Retina (tissue), 1 donor: ENCODE measurements around the gene PCDHGA1.
"Not testable (repeated sequence)": the region's sequence is repeated elsewhere in the genome, so short reads cannot be mapped to it uniquely, and the experiment has no call there.

Experiments used
- DNase-seq: peaks from one replicate; pipeline ENCODE4 v3.0.0-alpha.2; 2016

Gene PCDHGA1

GRCh38 chr5:141330299-141331080 lies at the start of gene PCDHGA1:
Gene PCDHGA1 (plus strand): TSS chr5:141330514.
- DNase-seq: no peak

- no peak for DNase-seq
Measured at GRCh38 chr5:141298376-141298775, 31.9 kb upstream of the PCDHGA1 start.

- no peak for DNase-seq
Measured at GRCh38 chr5:141303756-141304155, 26.6 kb upstream of the PCDHGA1 start, which contains the start of gene SLC25A2. Gene SLC25A2 (minus strand): TSS chr5:141304049. CDS start chr5:141303865, 184 bp downstream.

- DNase-seq: no peak
Measured at GRCh38 chr5:141306630-141307029, 23.7 kb upstream of the PCDHGA1 start.

- no peak for DNase-seq
Measured at GRCh38 chr5:141313711-141314110, 16.6 kb upstream of the PCDHGA1 start.

GRCh38 chr5:141316963-141317362 lies 13.4 kb upstream of the PCDHGA1 start:
- not testable (repeated sequence) for DNase-seq

GRCh38 chr5:141319202-141319601 lies 11.1 kb upstream of the PCDHGA1 start:
- no peak for DNase-seq

- no peak for DNase-seq
Measured at GRCh38 chr5:141319699-141320098, 10.6 kb upstream of the PCDHGA1 start.

GRCh38 chr5:141320225-141321169 lies 9.8 kb upstream of the PCDHGA1 start, which contains the start of gene TAF7:
Gene TAF7 (minus strand): TSS chr5:141320784. CDS start chr5:141320044, 740 bp downstream.
- peak; percentile 98 for DNase-seq

- no peak for DNase-seq
Measured at GRCh38 chr5:141322261-141322660, 8.1 kb upstream of the PCDHGA1 start.

- peak; percentile 44 for DNase-seq
Measured at GRCh38 chr5:141326088-141326854, 4.0 kb upstream of the PCDHGA1 start.

- DNase-seq: no peak
Measured at GRCh38 chr5:141328231-141328630, 2.1 kb upstream of the PCDHGA1 start.

GRCh38 chr5:141332571-141332970 lies 2.3 kb downstream of the PCDHGA1 start:
- DNase-seq: not testable (repeated sequence)

GRCh38 chr5:141338538-141339306 lies 8.4 kb downstream of the PCDHGA1 start, which contains the start of gene PCDHGA2:
Gene PCDHGA2 (plus strand): TSS chr5:141338760.
- DNase-seq: peak; percentile 60

GRCh38 chr5:141340781-141341354 lies 10.6 kb downstream of the PCDHGA1 start:
- DNase-seq: not testable (repeated sequence)

- DNase-seq: no peak
Measured at GRCh38 chr5:141342773-141343172, 12.5 kb downstream of the PCDHGA1 start.

- peak; percentile 37 for DNase-seq
Measured at GRCh38 chr5:141343242-141343952, 13.1 kb downstream of the PCDHGA1 start, which contains the start of gene PCDHGA3. Gene PCDHGA3 (plus strand): TSS chr5:141343829. CDS start chr5:141344034, 205 bp downstream.

GRCh38 chr5:141343953-141344463 lies 13.7 kb downstream of the PCDHGA1 start:
- DNase-seq: no peak

GRCh38 chr5:141345327-141345726 lies 15.0 kb downstream of the PCDHGA1 start:
- DNase-seq: no peak

- not testable (repeated sequence) for DNase-seq
Measured at GRCh38 chr5:141346017-141346416, 15.7 kb downstream of the PCDHGA1 start.
